Subcutaneous abdominal adipose tissue (tissue), 5 donors: ENCODE data around the gene TMEM131.

Source experiments
- H3K27ac ChIP-seq: one replicate; pipeline ENCODE4 v1.7.0; 2013; ENCODE audit warnings: low read depth, mild to moderate bottlenecking, inconsistent platforms, low read length, moderate library complexity
- H3K27me3 ChIP-seq, 5 donors: one replicate each; pipeline ENCODE4 v1.7.0; 2013; ENCODE audit warnings: low read length in 5 of 5, inconsistent platforms in 1 of 5; ENCODE audit not compliant: control insufficient read depth in 5 of 5, insufficient read depth in 4 of 5
- H3K36me3 ChIP-seq, 5 donors: one replicate each; pipeline ENCODE4 v1.7.0; 2013; ENCODE audit warnings: low read length in 5 of 5; ENCODE audit not compliant: control insufficient read depth in 5 of 5, insufficient read depth in 5 of 5
- H3K4me1 ChIP-seq, 5 donors: one replicate each; pipeline ENCODE4 v1.7.0; 2013; ENCODE audit warnings: low read length in 5 of 5, mild to moderate bottlenecking in 3 of 5, moderate library complexity in 1 of 5; ENCODE audit not compliant: control insufficient read depth in 5 of 5, insufficient read depth in 5 of 5
- H3K4me3 ChIP-seq, 5 donors: one replicate each; pipeline ENCODE4 v1.7.0; 2013; ENCODE audit warnings: low read length in 5 of 5, low read depth in 1 of 5
- H3K9ac ChIP-seq, 5 donors: one replicate each; pipeline ENCODE4 v1.7.0; 2013; ENCODE audit warnings: low read length in 5 of 5, mild to moderate bottlenecking in 4 of 5, moderate library complexity in 3 of 5
- H3K9me3 ChIP-seq, 5 donors: one replicate each; pipeline ENCODE4 v1.7.0; 2013; ENCODE audit warnings: low read length in 5 of 5; ENCODE audit not compliant: control insufficient read depth in 5 of 5
- donor health status: healthy.
- donor health status: healthy.
- donor health status: healthy.
- donor health status: healthy.
- donor health status: healthy.

Gene TMEM131

GRCh38 chr2:98006378-98006777 lies 10.6 kb upstream of the TMEM131 start:
- Histone ChIP-seq H3K9me3 (no peaks in the 10 kb centered on the region), H3K27me3 (no peaks in the 10 kb centered on the region), H3K27ac (no peak overlapping the region), H3K4me3 (no peak overlapping the region), H3K36me3 (no peaks in the 10 kb centered on the region), H3K9ac (no peak overlapping the region), H3K4me1 (peaks cover 0 to 13% (median 9%) of the 10 kb centered on the region in 5 donors)

- H3K27ac ChIP-seq = no peak overlapping the region
- H3K4me3 ChIP-seq = no peak overlapping the region
Measured at GRCh38 chr2:98004613-98005012, 8.9 kb upstream of the TMEM131 start.

DNA sequence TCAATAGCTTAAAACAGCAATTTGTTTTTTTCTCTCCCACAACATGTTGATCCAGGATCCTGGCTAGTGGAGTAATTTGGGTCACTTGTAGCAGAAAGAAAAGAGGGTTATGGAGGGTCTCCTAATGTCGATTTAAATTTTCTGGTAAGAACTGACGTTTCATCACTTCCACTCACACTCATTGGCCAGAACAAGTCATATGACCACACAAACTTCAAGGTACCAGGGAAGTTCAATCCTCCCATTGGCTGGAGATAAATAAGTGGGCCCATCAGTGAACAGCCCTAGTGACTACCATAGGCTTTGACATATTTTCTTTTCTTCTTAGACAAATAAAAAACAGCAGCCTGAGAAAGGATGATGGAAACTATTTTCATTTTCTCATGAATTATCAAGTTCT lies 8.3 kb upstream of the TMEM131 start:
- Histone ChIP-seq H3K4me1 (no peaks in the 10 kb centered on the region), H3K27ac (no peak overlapping the region), H3K4me3 (no peak overlapping the region), H3K27me3 (no peaks in the 10 kb centered on the region), H3K9ac (no peak overlapping the region), H3K9me3 (no peaks in the 10 kb centered on the region), H3K36me3 (no peaks in the 10 kb centered on the region)

More at GRCh38 chr2:98004613-98005012, 8.9 kb upstream of the TMEM131 start:
- Histone ChIP-seq H3K36me3 (no peaks in the 10 kb centered on the region), H3K27me3 (no peaks in the 10 kb centered on the region), H3K4me1 (no peaks in the 10 kb centered on the region), H3K9ac (no peak overlapping the region), H3K9me3 (no peaks in the 10 kb centered on the region)

DNA sequence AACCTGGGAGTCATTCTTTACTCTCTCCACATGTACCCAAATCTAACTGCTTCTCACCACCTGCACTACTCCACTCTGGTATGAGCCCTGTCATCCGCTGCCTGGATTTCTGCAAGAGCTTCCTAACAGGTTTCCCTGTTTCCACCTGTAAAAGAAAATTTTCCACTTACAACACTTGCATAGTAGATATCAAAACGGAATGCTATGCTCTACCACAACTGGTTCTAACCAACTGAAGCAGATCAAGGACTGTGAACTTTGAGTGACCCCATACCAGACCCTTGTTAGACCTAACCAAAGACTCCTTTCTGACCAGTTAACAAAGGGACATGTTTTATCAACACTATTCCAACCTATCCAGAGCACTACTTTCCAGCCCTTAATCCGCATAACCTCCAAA lies 3.8 kb upstream of the TMEM131 start:
- no peak overlapping the region for H3K4me3 ChIP-seq
- no peaks in the 10 kb centered on the region for H3K27me3 ChIP-seq
- H3K36me3 ChIP-seq = no peaks in the 10 kb centered on the region
- no peaks in the 10 kb centered on the region for H3K9me3 ChIP-seq
- peaks cover 0 to 9% (median 9%) of the 10 kb centered on the region in 5 donors for H3K4me1 ChIP-seq
- H3K9ac ChIP-seq = no peak overlapping the region
- no peak overlapping the region for H3K27ac ChIP-seq

GRCh38 chr2:97998431-97999005 lies 2.8 kb upstream of the TMEM131 start:
- Histone ChIP-seq H3K4me1 (peaks cover 2 to 19% (median 19%) of the 10 kb centered on the region in 5 donors), H3K27me3 (no peaks in the 10 kb centered on the region), H3K9me3 (no peaks in the 10 kb centered on the region), H3K9ac (no peak overlapping the region), H3K4me3 (no peak overlapping the region), H3K27ac (no peak overlapping the region), H3K36me3 (no peaks in the 10 kb centered on the region)

GRCh38 chr2:97997784-97998392 lies 2.1 kb upstream of the TMEM131 start:
- H3K27me3 ChIP-seq = no peaks in the 10 kb centered on the region
- H3K9me3 ChIP-seq = no peaks in the 10 kb centered on the region
- H3K27ac ChIP-seq = no peak overlapping the region
- peaks cover 2 to 26% (median 25%) of the 10 kb centered on the region in 5 donors for H3K4me1 ChIP-seq
- H3K4me3 ChIP-seq = no peak overlapping the region
- H3K9ac ChIP-seq = no peak overlapping the region
- no peaks in the 10 kb centered on the region for H3K36me3 ChIP-seq

DNA sequence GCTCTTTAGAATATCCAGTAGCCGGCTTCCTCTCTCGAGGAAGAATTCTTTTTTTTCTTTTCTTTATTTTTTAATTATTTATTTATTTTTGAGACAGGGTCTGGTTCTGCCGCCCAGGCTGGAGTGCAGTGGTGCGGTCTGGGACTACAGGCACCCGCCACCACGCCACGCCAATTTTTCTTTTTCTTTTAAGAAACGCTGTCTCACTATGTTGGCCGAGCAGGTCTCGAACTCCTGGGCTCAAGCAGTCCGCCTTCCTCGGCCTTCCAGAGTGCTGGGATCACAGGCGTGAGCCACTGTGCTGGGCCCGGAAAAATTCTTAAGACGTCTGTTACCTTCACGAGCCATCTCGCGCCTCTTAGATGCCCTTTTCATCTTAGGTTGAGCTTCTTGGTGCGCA lies 931 bp upstream of the TMEM131 start:
- Histone ChIP-seq H3K9me3 (no peaks in the 10 kb centered on the region), H3K27me3 (no peaks in the 10 kb centered on the region), H3K4me1 (peaks cover 2 to 29% (median 28%) of the 10 kb centered on the region in 5 donors), H3K4me3 (peak overlapping the region; percentile 66 to 93 (median 90)), H3K36me3 (no peaks in the 10 kb centered on the region), H3K27ac (peak overlapping the region; percentile 93), H3K9ac (peak overlapping the region in 1 of 5 donors; percentile 90)

DNA sequence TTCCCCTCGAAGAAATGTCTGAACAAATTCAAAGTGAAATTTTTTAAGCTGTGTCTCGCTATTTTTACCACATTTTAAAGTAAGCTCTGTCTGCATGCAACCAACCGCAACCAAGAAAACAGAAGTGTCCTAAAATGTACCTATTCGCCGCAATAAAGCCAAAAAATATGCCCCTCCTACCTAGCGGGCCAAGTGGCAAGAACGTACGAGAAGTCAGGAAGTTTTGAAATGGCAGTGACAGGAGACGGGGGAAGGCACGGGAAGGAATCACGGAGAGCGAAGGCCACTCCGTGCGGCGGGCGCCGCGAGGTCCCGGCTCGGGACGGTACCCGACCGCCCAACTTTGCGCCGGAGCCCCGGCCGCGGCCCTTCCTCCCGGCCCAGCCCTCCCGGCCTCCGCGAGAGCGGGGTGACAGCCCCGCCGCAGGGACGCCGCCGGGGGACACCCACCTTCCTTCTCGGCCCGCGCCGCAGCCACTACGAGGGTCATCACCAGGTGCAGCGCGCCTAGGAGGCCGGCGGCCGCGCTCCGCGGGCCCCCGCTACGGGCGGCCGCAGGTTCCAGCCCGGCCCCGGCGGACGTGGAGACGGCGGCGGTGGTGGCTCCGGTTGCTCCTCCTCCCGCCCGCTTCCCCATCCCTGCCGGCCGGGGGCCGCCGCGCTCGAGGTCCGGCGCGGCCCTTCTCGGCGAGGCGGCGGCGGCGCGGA lies 568 bp downstream of the TMEM131 start:
- H3K9ac ChIP-seq = peak overlapping the region; percentile 84 to 97 (median 91)
- H3K27me3 ChIP-seq = no peaks in the 10 kb centered on the region
- no peaks in the 10 kb centered on the region for H3K9me3 ChIP-seq
- peak overlapping the region; percentile 66 to 93 (median 90) for H3K4me3 ChIP-seq
- H3K36me3 ChIP-seq = no peaks in the 10 kb centered on the region
- peak overlapping the region; percentile 93 for H3K27ac ChIP-seq
- H3K4me1 ChIP-seq = peaks cover 2 to 40% (median 36%) of the 10 kb centered on the region in 5 donors

- Histone ChIP-seq H3K27me3 (no peaks in the 10 kb centered on the region), H3K4me3 (peak overlapping the region; percentile 66 to 93 (median 90)), H3K9ac (peak overlapping the region; percentile 72 to 97 (median 91)), H3K27ac (peak overlapping the region; percentile 93), H3K9me3 (no peaks in the 10 kb centered on the region), H3K36me3 (no peaks in the 10 kb centered on the region), H3K4me1 (peaks cover 2 to 41% (median 36%) of the 10 kb centered on the region in 5 donors)
Measured at GRCh38 chr2:97994476-97994875, 1.3 kb downstream of the TMEM131 start.

DNA sequence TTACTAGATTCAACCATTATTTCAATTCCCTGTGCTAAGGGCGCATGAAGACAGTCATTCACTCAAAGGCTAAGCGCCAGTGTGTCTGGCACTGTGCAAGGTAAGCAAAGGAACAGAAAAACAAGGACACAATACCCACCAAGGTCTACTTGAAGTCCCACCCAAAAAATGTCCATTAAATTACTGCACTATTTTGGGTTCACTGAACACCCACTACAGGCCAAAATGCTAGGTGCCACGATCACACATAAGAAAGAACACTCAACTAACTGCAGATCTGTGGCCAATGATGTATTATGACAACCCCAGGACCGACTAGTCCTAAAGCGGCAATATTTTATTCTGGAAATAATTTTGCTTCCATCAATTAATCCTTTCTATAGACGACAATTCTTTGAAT lies 1.8 kb downstream of the TMEM131 start:
- no peaks in the 10 kb centered on the region for H3K27me3 ChIP-seq
- H3K9ac ChIP-seq = peak overlapping the region in 2 of 5 donors; percentile 91 to 97
- H3K36me3 ChIP-seq = no peaks in the 10 kb centered on the region
- H3K9me3 ChIP-seq = peaks cover 0 to under 1% (median 0%) of the 10 kb centered on the region in 5 donors
- peak overlapping the region in 2 of 5 donors; percentile 90 to 93 for H3K4me3 ChIP-seq
- H3K27ac ChIP-seq = no peak overlapping the region
- H3K4me1 ChIP-seq = peaks cover 2 to 41% (median 36%) of the 10 kb centered on the region in 5 donors
